HCT116 (cell line): ENCODE results near the gene GPN3. TPM values are rescaled to one million over a fixed set of nuclear protein-coding genes. Genes with fewer than 3 reads are reported as not detected.
A peak's percentile ranks its signal among the peaks of the same experiment; 100 is the strongest.

Experiments used
- ATAC-seq: fragments of 200-7000 bp; cut with Tn5 transposase; 2 replicates; pipeline ENCODE4 v1.9.1; 2020; ENCODE audit warnings: mild to moderate bottlenecking, moderate library complexity
- BruUV-seq: library from RNA; stranded (reverse); fragments of 400-500 nt; replicated peaks from 2 replicates; lab custom pipeline; 2021; lab: Mats Ljungman, UMichigan
- CTCF ChIA-PET: fragments of 300-600 bp; sonication (Branson Sonifier 250); formaldehyde crosslinking; loops from one replicate; lab custom pipeline; 2021; ENCODE audit warnings: antibody characterized with exemption; lab: Charles Lee
- POLR2A ChIA-PET: fragments of 300-600, 350-600 bp; sonication (Branson Sonifier 250); formaldehyde crosslinking; loops from one replicate; lab custom pipeline; 2021; ENCODE audit warnings: antibody characterized with exemption; lab: Charles Lee
- RAD21 ChIA-PET, 2 experiments: fragments of 300-600 bp; sonication (Branson Sonifier 250); formaldehyde crosslinking; loops; one replicate each; lab custom pipeline; 2023; ENCODE audit warnings: low total read pairs in 2 of 2; ENCODE audit not compliant: uncharacterized antibody in 2 of 2, unreplicated experiment in 2 of 2, low non-redundant PET in 1 of 2; lab: Charles Lee
- DNase-seq: peaks from one replicate; pipeline ENCODE4 v3.0.0-alpha.2; 2010; ENCODE audit warnings: low read depth, low spot score
- H2AFZ ChIP-seq: fragments of 200-600 bp; shearing (Covaris generic), sonication (generic); 2 replicates; pipeline ENCODE4 v1.6.1; 2017; ENCODE audit warnings: low read depth, mixed run types, mixed read lengths, antibody characterized with exemption, low read length; ENCODE audit not compliant: poor library complexity, severe bottlenecking
- H3K27ac ChIP-seq: 2 replicates; pipeline ENCODE4 v1.5.1; 2012; ENCODE audit warnings: low read depth, low read length
- H3K27me3 ChIP-seq: fragments of 200-600 bp; sonication (generic); 2 replicates; pipeline ENCODE4 v1.6.1; 2016; ENCODE audit warnings: mixed run types, low read length, mixed read lengths; ENCODE audit not compliant: insufficient read depth
- H3K36me3 ChIP-seq, 2 experiments: fragments of 200-500 bp in 1 of 2; fragments of 200-600 bp in 1 of 2; sonication (Bioruptor generic) in 1 of 2; sonication (generic) in 1 of 2; 2 replicates each; pipeline versions ENCODE4 v1.5.1 to v1.6.1; 2014 to 2016; ENCODE audit warnings: low read length in 2 of 2, inconsistent platforms in 1 of 2, mixed read lengths in 1 of 2, mixed run types in 1 of 2; ENCODE audit not compliant: insufficient read depth in 2 of 2, control insufficient read depth in 1 of 2
- H3K4me1 ChIP-seq, 2 experiments: fragments of 200-600 bp in 1 of 2; sonication (generic) in 1 of 2; 2 replicates each; pipeline versions ENCODE4 v1.5.1 to v1.6.1; 2012 to 2017; ENCODE audit warnings: low read length in 2 of 2, inconsistent platforms in 1 of 2, mild to moderate bottlenecking in 1 of 2, mixed read lengths in 1 of 2, mixed run types in 1 of 2, moderate library complexity in 1 of 2; ENCODE audit not compliant: insufficient read depth in 2 of 2, control insufficient read depth in 1 of 2
- H3K4me2 ChIP-seq: fragments of 200-600 bp; sonication (generic); 2 replicates; pipeline ENCODE4 v1.6.1; 2017; ENCODE audit warnings: mixed run types, low read length, mixed read lengths
- H3K4me3 ChIP-seq, 2 experiments: fragments of 200-600 bp in 1 of 2; sonication (generic) in 1 of 2; replicated peaks in 1 of 2; 2 replicates each; pipeline ENCODE4 v1.5.1; 2011 to 2016; ENCODE audit warnings: low read length in 2 of 2, control low read depth in 1 of 2, low read depth in 1 of 2, mild to moderate bottlenecking in 1 of 2, mixed read lengths in 1 of 2, mixed run types in 1 of 2
- H3K79me2 ChIP-seq: fragments of 200-600 bp; sonication (generic); 2 replicates; pipeline ENCODE4 v1.6.1; 2017; ENCODE audit warnings: mild to moderate bottlenecking, mixed run types, low read length, moderate library complexity, mixed read lengths; ENCODE audit not compliant: insufficient read depth
- H3K9ac ChIP-seq: fragments of 200-600 bp; sonication (generic); 2 replicates; pipeline ENCODE4 v1.6.1; 2016; ENCODE audit warnings: low read length, mixed read lengths
- H3K9me2 ChIP-seq: fragments of 200-600 bp; sonication (generic), shearing (Covaris generic); 2 replicates; pipeline ENCODE4 v1.6.1; 2017; ENCODE audit warnings: mixed run types, mild to moderate bottlenecking, moderate library complexity; ENCODE audit not compliant: insufficient read depth
- H3K9me3 ChIP-seq, 2 experiments: fragments of 200-500 bp in 1 of 2; fragments of 200-600 bp in 1 of 2; sonication (Bioruptor generic) in 1 of 2; sonication (generic) in 1 of 2; 2 replicates each; pipeline ENCODE4 v1.6.1; 2014 to 2017; ENCODE audit warnings: low read length in 2 of 2, mixed read lengths in 2 of 2, inconsistent platforms in 1 of 2, low read depth in 1 of 2, mild to moderate bottlenecking in 1 of 2, mixed run types in 1 of 2, moderate library complexity in 1 of 2; ENCODE audit not compliant: control insufficient read depth in 1 of 2, insufficient read depth in 1 of 2
- H4K20me1 ChIP-seq: fragments of 200-600 bp; sonication (generic), shearing (Covaris generic); 2 replicates; pipeline ENCODE4 v1.6.1; 2017; ENCODE audit warnings: mixed run types, mild to moderate bottlenecking, moderate library complexity; ENCODE audit not compliant: insufficient read depth
- ATF3 ChIP-seq: IDR thresholded peaks from 2 replicates; pipeline ENCODE4 v1.6.1; 2012
- CBX3 ChIP-seq: IDR thresholded peaks from 2 replicates; pipeline ENCODE4 v1.6.1; 2012; ENCODE audit warnings: low read depth
- CEBPB ChIP-seq: IDR thresholded peaks from 2 replicates; pipeline ENCODE4 v1.6.1; 2012; ENCODE audit warnings: low read depth
- ELF1 ChIP-seq: IDR thresholded peaks from 2 replicates; pipeline ENCODE4 v1.6.1; 2012; ENCODE audit warnings: low read depth, borderline replicate concordance
- EZH2 ChIP-seq: fragments of 200-600 bp; sonication (generic); IDR thresholded peaks from 2 replicates; pipeline ENCODE4 v1.6.1; 2017; ENCODE audit warnings: antibody characterized with exemption, mixed run types
- EZH2phosphoT487 ChIP-seq: fragments of 200-600 bp; IDR thresholded peaks from 2 replicates; pipeline ENCODE4 v1.6.1; 2018; ENCODE audit warnings: antibody characterized with exemption, borderline replicate concordance
- FOSL1 ChIP-seq: IDR thresholded peaks from 2 replicates; pipeline ENCODE4 v1.6.1; 2012; ENCODE audit warnings: low read depth
- TCF7L2 ChIP-seq: IDR thresholded peaks from 2 replicates; pipeline ENCODE4 v1.7.0; 2011; ENCODE audit warnings: borderline replicate concordance, inconsistent platforms; ENCODE audit not compliant: insufficient read depth, insufficient read length; ENCODE audit errors: extremely low read depth
- ZFX ChIP-seq: fragments of 450-650 bp; IDR thresholded peaks from 2 replicates; pipeline ENCODE4 v1.6.1; 2017
- ZNF274 ChIP-seq: fragments of 200-500 bp; sonication (Bioruptor generic); IDR thresholded peaks from 2 replicates; pipeline ENCODE4 v1.6.1; 2014; ENCODE audit warnings: mild to moderate bottlenecking, low read depth, low read length, inconsistent platforms
- intact Hi-C: fragments of 100-400 bp; cut with micrococcal nuclease; formaldehyde crosslinking; loops from 2 replicates; pipeline ENCODE4 v1.10.0; 2022
- total RNA-seq: library from RNA; stranded (reverse); gene quantifications from one replicate; pipeline ENCODE4 v1.2.1, GENCODE V29; 2021; ENCODE audit not compliant: unreplicated experiment

Gene GPN3
- total RNA-seq, 1 experiment from 2014 or later: 46.2 TPM

- TF ChIP-seq TCF7L2: no peak
- no peak for TF ChIP-seq EZH2phosphoT487
- no peak for TF ChIP-seq ZFX
- TF ChIP-seq CBX3: no peak
- TF ChIP-seq EZH2: no peak
- no peak for TF ChIP-seq CEBPB
- TF ChIP-seq ZNF274: no peak
- TF ChIP-seq, all 23 proteins: peak for 0
Measured at GRCh38 chr12:110501399-110501751, 33.3 kb upstream of the GPN3 start (continued).

- DNase-seq (no peak), ATAC-seq (no peak)
- Histone ChIP-seq H3K9me2 (no peaks in the 10 kb centered on the region; the same call in 1 of the 2 replicates), H3K27me3 (no peaks in the 10 kb centered on the region), H4K20me1 (peaks cover 8% of the 10 kb centered on the region; the same call in 1 of the 2 replicates), H3K36me3 (peaks cover 8 to 17% of the 10 kb centered on the region in 2 experiments; a peak in 3 of 4 replicates), H3K9me3 (no peaks in the 10 kb centered on the region), H3K4me2 (no peak overlapping the region), H3K9ac (no peak overlapping the region), H2AFZ (no peak overlapping the region), H3K79me2 (peaks cover 61% of the 10 kb centered on the region), H3K27ac (no peak overlapping the region), H3K4me3 (no peak overlapping the region), H3K4me1 (peaks cover 11 to 23% of the 10 kb centered on the region in 2 experiments)
- ChIA-PET POLR2A (no interaction called here), CTCF (interaction anchor here (1.6 kb wide), 1 partner anchor 101 kb away, joined by 3 read pairs; no protein-coding TSS in a partner anchor), RAD21 (no interaction called here)
- intact Hi-C loops: no loop called here
- TF ChIP-seq ZNF274 (no peak), CEBPB (0 out of 2 replicates have a peak, but pooled peaks have one; percentile 18), FOSL1 (0 out of 2 replicates have a peak, but pooled peaks have one; percentile 13), ELF1 (no peak), ATF3 (no peak)
- no TSS peak for BruUV-seq
Measured at GRCh38 chr12:110498984-110499706, 31.1 kb upstream of the GPN3 start.
